Measurements from ENCODE around the gene CBX8. TPM values are rescaled to one million over a fixed set of nuclear protein-coding genes. Genes with fewer than 3 reads are reported as not detected.
A peak's percentile ranks its signal among the peaks of the same experiment; 100 is the strongest.

The CBX8 gene
- total RNA-seq, 1 donor from 2014 or later: 16.0 TPM

DNA sequence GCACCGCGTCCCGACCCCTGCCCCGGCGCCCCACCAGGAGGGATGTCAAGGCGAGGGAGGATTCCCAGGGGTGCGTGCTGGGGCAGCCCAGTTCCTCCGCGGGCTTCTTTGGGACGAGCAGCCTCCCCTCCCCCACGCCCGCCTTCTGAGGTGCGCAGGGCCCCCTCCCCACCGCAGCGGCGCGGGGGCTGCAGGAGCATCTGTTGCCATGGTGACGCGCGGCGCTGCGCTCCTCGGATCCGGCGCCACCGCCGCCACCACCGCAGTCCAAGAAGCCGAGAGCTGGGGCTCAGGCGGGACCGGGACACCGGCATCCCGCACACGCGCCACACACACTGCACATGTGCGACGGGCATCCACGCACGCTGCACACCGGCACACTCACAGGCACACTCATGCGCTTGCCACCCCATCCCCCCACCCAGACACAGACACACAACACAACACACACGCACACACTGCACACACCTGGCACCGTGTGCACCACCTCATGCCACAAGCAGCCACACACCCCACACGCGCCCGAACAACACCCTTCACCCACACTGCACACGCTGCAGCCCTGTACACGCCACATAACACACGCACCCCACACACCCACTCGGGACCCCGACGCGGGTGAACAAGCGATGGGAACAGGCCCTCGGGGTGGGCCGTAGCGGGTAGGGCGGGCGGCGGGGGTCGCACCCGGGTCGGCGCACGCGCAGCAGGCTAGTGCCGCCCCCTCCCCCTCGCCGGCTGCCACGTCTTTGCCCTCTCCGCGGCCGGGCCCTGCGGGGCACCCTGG, 49.2 kb downstream of the CBX8 start:
- Mint-ChIP-seq H3K9me3 (no peaks in the 10 kb centered on the region), H3K36me3 (no peaks in the 10 kb centered on the region), H3K4me1 (ENCODE audit: unreplicated experiment) (peaks cover 8% of the 10 kb centered on the region), H3K27ac (no peak overlapping the region), H3K4me3 (peak overlapping the region; percentile 76), H3K27me3 (peaks cover 51% of the 10 kb centered on the region)
- DNase-seq (ENCODE audit: extremely low spot score, unreplicated experiment): no peak
- no peak for TF ChIP-seq CTCF (conservative IDR thresholded peaks at IDR 0.05)

- Mint-ChIP-seq H3K27me3 (peaks cover 51% of the 10 kb centered on the region), H3K9me3 (no peaks in the 10 kb centered on the region), H3K27ac (no peak overlapping the region), H3K4me1 (ENCODE audit: unreplicated experiment) (peaks cover 8% of the 10 kb centered on the region), H3K36me3 (no peaks in the 10 kb centered on the region), H3K4me3 (peak overlapping the region; percentile 74)
- no peak for TF ChIP-seq CTCF (conservative IDR thresholded peaks at IDR 0.05)
- no peak for DNase-seq (ENCODE audit: extremely low spot score, unreplicated experiment)
These were observed 49.9 kb downstream of the CBX8 start for GRCh38 chr17:79746889-79747507.

GRCh38 chr17:79745641-79746105, 51.2 kb downstream of the CBX8 start:
- Mint-ChIP-seq H3K4me3 (peak overlapping the region; percentile 5), H3K27ac (peak overlapping the region; percentile 11), H3K36me3 (no peaks in the 10 kb centered on the region), H3K27me3 (peaks cover 38% of the 10 kb centered on the region), H3K9me3 (no peaks in the 10 kb centered on the region), H3K4me1 (ENCODE audit: unreplicated experiment) (peaks cover 8% of the 10 kb centered on the region)
- TF ChIP-seq CTCF (conservative IDR thresholded peaks at IDR 0.05): no peak
- no peak for DNase-seq (ENCODE audit: extremely low spot score, unreplicated experiment)

DNA sequence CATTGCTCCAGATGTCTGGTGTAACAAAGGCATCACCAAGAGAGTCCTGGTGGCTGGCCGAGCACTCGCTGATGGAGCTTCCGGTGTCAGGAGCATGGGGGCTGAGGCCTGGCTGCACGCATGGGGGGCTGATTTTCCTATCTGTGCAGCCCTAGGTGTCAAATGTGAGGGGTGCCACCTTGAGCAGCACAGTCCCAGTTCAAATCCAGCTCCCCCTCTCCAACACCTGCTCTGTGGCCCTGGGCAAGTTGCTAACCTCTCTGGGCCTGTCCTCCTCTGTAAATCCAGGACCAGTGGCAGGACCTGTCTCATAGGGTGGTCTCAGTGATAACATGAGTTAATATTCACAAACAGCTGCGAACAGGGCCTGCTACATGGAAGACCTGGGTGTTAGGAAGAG, 53.3 kb downstream of the CBX8 start:
- Mint-ChIP-seq H3K4me1 (ENCODE audit: unreplicated experiment) (peaks cover 22% of the 10 kb centered on the region), H3K9me3 (no peaks in the 10 kb centered on the region), H3K27ac (peak overlapping the region; percentile 70), H3K36me3 (no peaks in the 10 kb centered on the region), H3K27me3 (peaks cover 31% of the 10 kb centered on the region), H3K4me3 (peak overlapping the region; percentile 47)
- no peak for DNase-seq (ENCODE audit: extremely low spot score, unreplicated experiment)
- TF ChIP-seq CTCF (conservative IDR thresholded peaks at IDR 0.05): no peak

GRCh38 chr17:79742951-79743476, 53.9 kb downstream of the CBX8 start:
- TF ChIP-seq CTCF (conservative IDR thresholded peaks at IDR 0.05): no peak
- Mint-ChIP-seq H3K4me1 (ENCODE audit: unreplicated experiment) (peaks cover 23% of the 10 kb centered on the region), H3K27ac (peak overlapping the region; percentile 70), H3K4me3 (peak overlapping the region; percentile 47), H3K9me3 (no peaks in the 10 kb centered on the region), H3K27me3 (peaks cover 29% of the 10 kb centered on the region), H3K36me3 (no peaks in the 10 kb centered on the region)
- no peak for DNase-seq (ENCODE audit: extremely low spot score, unreplicated experiment)
